NT2/D1 (cell line): ENCODE measurements around the gene SHFL.

ENCODE experiments used
- SUZ12 ChIP-seq: IDR thresholded peaks from 2 replicates; pipeline ENCODE4 v1.6.1; 2011; ENCODE audit not compliant: insufficient read length, insufficient read depth; ENCODE audit errors: extremely low read depth
- YY1 ChIP-seq: IDR thresholded peaks from 2 replicates; pipeline ENCODE4 v1.6.1; 2011; ENCODE audit not compliant: insufficient read length, insufficient read depth

DNA sequence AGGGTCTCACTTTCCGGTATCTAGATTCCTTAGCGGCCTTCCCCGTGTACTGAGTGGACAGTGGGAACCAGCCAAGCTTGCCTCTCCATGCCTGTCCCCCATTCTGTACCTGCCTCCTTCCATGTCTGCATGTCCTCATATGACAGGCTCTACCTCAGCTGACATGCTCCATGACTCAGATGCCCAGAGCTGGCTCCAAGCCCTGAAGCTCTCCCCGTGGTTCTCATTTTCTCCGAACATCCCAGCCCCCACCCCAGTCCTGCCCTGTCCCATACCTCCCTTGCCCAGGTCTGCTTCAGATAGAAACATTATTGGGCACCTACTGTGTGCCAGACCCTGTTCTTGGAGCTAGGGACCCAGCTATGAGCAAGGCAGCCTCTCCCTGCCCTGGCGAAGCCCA is 17.1 kb upstream of the SHFL start:
- TF ChIP-seq SUZ12, result no peak
- no peak for TF ChIP-seq YY1
